Ectodermal cell (in vitro differentiated cells): ENCODE results near the gene ANKRD65.

Source experiments
- H3K27ac ChIP-seq: 2 replicates; pipeline ENCODE4 v1.7.0; 2013; ENCODE audit warnings: mild to moderate bottlenecking, low read depth, low read length; ENCODE audit not compliant: insufficient read depth, poor library complexity, severe bottlenecking
- H3K27me3 ChIP-seq: 2 replicates; pipeline ENCODE4 v1.7.0; 2013; ENCODE audit warnings: mild to moderate bottlenecking, low read length; ENCODE audit not compliant: insufficient read depth, control insufficient read depth, poor library complexity, severe bottlenecking
- H3K36me3 ChIP-seq: one replicate; pipeline ENCODE4 v1.7.0; 2013; ENCODE audit warnings: low read length; ENCODE audit not compliant: control insufficient read depth, insufficient read depth
- H3K4me1 ChIP-seq: one replicate; pipeline ENCODE4 v1.7.0; 2013; ENCODE audit warnings: low read length; ENCODE audit not compliant: control insufficient read depth, insufficient read depth
- H3K4me3 ChIP-seq: 2 replicates; pipeline ENCODE4 v1.7.0; 2013; ENCODE audit warnings: low read depth, low read length, control low read depth; ENCODE audit not compliant: insufficient read depth
- H3K9me3 ChIP-seq: 2 replicates; pipeline ENCODE4 v1.7.0; 2013; ENCODE audit warnings: mild to moderate bottlenecking, low read length, moderate library complexity; ENCODE audit not compliant: control insufficient read depth
- WGBS, 2 experiments: methylation state at CpG; one replicate each; pipeline ENCODE4 v1.1.7; 2013; ENCODE audit warnings: missing lambda C conversion rate in 2 of 2; 5-methylcytosine and 5-hydroxymethylcytosine counted together

The ANKRD65 gene

GRCh38 chr1:1380860-1381259 is 40.2 kb downstream of the ANKRD65 start:
- no peak overlapping the region for H3K27ac ChIP-seq
- H3K27me3 ChIP-seq: no peaks in the 10 kb centered on the region
- H3K9me3 ChIP-seq: no peaks in the 10 kb centered on the region
- H3K36me3 ChIP-seq: peaks cover 4% of the 10 kb centered on the region
- H3K4me3 ChIP-seq: no peak overlapping the region
- no peaks in the 10 kb centered on the region for H3K4me1 ChIP-seq
- 94 to 95% methylated on average over 16 of the region's 16 CpGs for WGBS, 2 experiments

- Histone ChIP-seq H3K4me1 (peaks cover 5% of the 10 kb centered on the region), H3K9me3 (no peaks in the 10 kb centered on the region), H3K27me3 (no peaks in the 10 kb centered on the region), H3K27ac (no peak overlapping the region), H3K4me3 (no peak overlapping the region), H3K36me3 (peaks cover 4% of the 10 kb centered on the region)
- WGBS, 2 experiments: 94 to 96% methylated on average over 14 to 15 of the region's 16 CpGs
These were observed 43.4 kb downstream of the ANKRD65 start for GRCh38 chr1:1377540-1378205.

GRCh38 chr1:1376551-1377226 is 44.4 kb downstream of the ANKRD65 start:
- Histone ChIP-seq H3K9me3 (no peaks in the 10 kb centered on the region), H3K4me3 (no peak overlapping the region), H3K36me3 (peaks cover 4% of the 10 kb centered on the region), H3K4me1 (peaks cover 5% of the 10 kb centered on the region), H3K27ac (no peak overlapping the region), H3K27me3 (no peaks in the 10 kb centered on the region)
- WGBS, 2 experiments: 94 to 95% methylated on average over 10 of the region's 10 CpGs

- Histone ChIP-seq H3K36me3 (peaks cover 4% of the 10 kb centered on the region), H3K4me3 (peak within 1 kb of the TSS; percentile 98)
- 0% methylated on average over 85 of the region's 85 CpGs for WGBS, 2 experiments
These were observed 46.0 kb downstream of the ANKRD65 start, which contains the start of gene AURKAIP1 for GRCh38 chr1:1374929-1375662. AURKAIP1 (minus strand) TSS chr1:1375207; CDS start chr1:1374756, 451 bp downstream.

GRCh38 chr1:1374589-1374928 is 46.5 kb downstream of the ANKRD65 start:
- Histone ChIP-seq H3K27me3 (no peaks in the 10 kb centered on the region), H3K36me3 (peaks cover 4% of the 10 kb centered on the region), H3K27ac (peak overlapping the region; percentile 80), H3K4me1 (peaks cover 5% of the 10 kb centered on the region), H3K9me3 (no peaks in the 10 kb centered on the region), H3K4me3 (peak overlapping the region; percentile 98)
- WGBS, 2 experiments: 1% methylated on average over 24 of the region's 24 CpGs

More at GRCh38 chr1:1374929-1375662, 46.0 kb downstream of the ANKRD65 start, which contains the start of gene AURKAIP1:
- Histone ChIP-seq H3K9me3 (no peaks in the 10 kb centered on the region), H3K4me1 (peaks cover 5% of the 10 kb centered on the region), H3K27me3 (no peaks in the 10 kb centered on the region), H3K27ac (peak within 1 kb of the TSS; percentile 80)

- no peak overlapping the region for H3K27ac ChIP-seq
- H3K4me1 ChIP-seq: peaks cover 5% of the 10 kb centered on the region
- WGBS, 2 experiments: 61 to 62% methylated on average over 52 of the region's 52 CpGs
- H3K4me3 ChIP-seq: peak overlapping the region; percentile 98
- H3K36me3 ChIP-seq: peaks cover 4% of the 10 kb centered on the region
- H3K27me3 ChIP-seq: no peaks in the 10 kb centered on the region
- no peaks in the 10 kb centered on the region for H3K9me3 ChIP-seq
These were observed 47.1 kb downstream of the ANKRD65 start for GRCh38 chr1:1373815-1374588.

- H3K4me3 ChIP-seq: no peak overlapping the region
- no peak overlapping the region for H3K27ac ChIP-seq
- H3K9me3 ChIP-seq: no peaks in the 10 kb centered on the region
- peaks cover 4% of the 10 kb centered on the region for H3K36me3 ChIP-seq
- 94 to 96% methylated on average over 26 of the region's 26 CpGs for WGBS, 2 experiments
- H3K4me1 ChIP-seq: peaks cover 5% of the 10 kb centered on the region
- no peaks in the 10 kb centered on the region for H3K27me3 ChIP-seq
These were observed 47.8 kb downstream of the ANKRD65 start for GRCh38 chr1:1373051-1373814.

- Histone ChIP-seq H3K4me1 (peaks cover 5% of the 10 kb centered on the region), H3K4me3 (no peak overlapping the region), H3K36me3 (peaks cover 4% of the 10 kb centered on the region), H3K27me3 (no peaks in the 10 kb centered on the region), H3K9me3 (no peaks in the 10 kb centered on the region), H3K27ac (no peak overlapping the region)
- 63% methylated on average over 26 of the region's 26 CpGs for WGBS, 2 experiments
These were observed 49.0 kb downstream of the ANKRD65 start for GRCh38 chr1:1371746-1372711.
